HTERT RPE-1 (cell line): ENCODE data around the gene CBX4.
"Not testable (repeated sequence)": the region's sequence is repeated elsewhere in the genome, so short reads cannot be mapped to it uniquely, and the experiment has no call there.

ENCODE experiments used
- in situ Hi-C: fragments of 300-500 bp; cut with MboI; formaldehyde crosslinking; loops from 4 replicates; pipeline ENCODE4 v1.14.3; 2020; ENCODE audit warnings: low sequenced_read_pairs

Gene CBX4

DNA sequence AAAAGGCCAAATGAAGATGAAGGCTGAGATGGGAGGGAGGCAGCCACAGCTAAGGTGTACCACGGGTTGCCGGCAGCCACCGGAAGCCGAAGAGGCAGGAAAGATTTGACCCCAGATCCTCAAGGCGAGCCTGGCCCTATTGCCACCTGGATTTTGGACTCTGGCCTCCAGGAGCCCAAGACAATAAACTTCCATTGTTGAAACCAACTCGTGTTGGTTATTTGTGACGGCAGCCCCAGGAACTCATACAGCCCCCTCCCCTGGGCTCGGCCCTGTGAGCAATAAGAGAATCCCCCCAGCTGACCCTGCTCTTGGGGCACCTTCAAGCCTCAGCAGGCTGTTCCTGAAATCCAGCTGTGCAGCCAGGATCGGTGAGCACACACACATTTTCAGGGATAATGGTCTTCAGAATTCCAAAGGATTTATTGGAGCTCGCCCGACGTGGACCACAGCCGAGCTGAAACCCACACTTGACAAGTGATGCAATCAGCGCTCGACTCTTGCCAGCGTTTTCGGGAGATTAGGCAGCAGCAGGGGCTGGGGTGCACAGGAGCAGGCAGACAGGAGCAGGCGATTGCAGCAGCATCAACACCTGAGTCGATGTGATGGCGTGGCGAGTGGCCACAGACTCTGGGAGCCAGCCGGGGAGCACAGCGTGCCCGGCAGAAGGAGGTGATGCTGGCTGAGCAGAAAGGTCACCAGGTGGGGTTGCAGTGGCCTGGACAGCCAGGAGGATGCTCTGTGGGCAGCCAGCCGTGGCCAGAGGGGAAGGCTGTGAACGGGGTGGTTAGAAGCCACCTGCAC, 22.4 kb upstream of the CBX4 start:
- in situ Hi-C loops, result no loop called here

DNA sequence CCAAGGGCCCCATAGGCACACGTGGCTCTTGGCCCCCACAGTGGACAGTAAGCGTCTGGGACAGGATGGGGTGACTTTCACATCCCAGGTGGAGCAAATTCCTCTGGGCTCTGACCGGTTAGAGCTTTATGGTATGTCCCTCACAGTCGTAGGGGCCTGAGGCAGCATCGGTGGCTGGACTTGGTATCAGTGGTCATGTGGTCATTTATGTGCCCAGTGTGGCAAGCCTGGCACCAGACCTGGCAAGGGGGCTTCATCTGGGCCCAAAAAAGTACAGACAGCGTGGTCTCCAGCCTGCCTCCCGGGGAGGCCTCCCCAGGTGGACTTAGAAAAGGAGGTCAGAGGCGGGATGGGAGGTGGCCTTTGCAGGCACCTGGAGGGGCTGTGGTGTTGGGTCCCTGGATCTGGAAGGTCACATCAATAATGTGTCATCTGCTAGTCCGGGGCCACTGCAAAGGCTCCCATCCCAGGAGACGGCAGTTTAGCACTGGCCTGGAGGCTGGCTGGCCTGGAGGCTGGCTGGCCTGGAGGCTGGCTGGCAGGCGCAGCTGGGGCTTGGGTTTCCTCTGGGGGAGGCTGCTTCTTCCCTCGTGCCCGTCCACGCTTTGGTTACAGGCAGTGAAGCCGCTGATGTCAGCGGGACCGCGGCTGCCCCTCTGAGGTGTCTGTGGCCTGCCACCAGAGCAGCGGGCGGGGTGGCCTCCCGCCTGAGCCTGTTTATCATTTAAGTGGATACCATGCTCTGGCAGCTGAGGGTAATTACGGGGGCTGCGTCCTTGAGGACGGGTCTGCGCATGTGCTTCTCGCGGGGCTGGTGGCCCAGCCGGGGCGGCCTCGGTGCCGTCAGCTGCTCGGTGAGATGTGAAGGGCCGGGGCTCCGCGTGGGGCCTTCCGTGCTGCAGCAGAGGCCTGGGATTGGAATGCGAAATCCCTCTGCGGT, 20.7 kb upstream of the CBX4 start:
- in situ Hi-C loops, result no loop called here

DNA sequence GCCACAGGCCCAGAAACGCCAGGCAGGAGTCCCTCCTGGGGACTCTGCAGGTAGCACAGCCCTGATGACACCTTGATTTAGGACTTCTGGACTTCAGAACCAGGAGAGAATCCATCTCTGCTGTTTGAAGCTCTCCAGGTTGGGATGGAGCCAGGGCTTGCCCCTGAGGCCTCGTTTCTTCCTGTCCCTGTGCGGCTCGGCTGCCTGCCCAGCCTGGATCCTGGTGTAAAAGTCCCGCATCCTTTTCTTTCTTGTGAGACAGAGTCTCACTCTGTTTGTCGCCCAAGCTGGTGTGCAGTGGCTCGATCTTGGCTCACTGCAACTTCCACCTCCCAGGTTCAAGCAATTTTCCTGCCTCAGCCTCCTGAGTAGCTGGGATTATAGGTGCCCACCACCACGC, 17.9 kb upstream of the CBX4 start:
- in situ Hi-C loops, result no loop called here

- in situ Hi-C loops, result no loop called here
These were observed 16.3 kb upstream of the CBX4 start for GRCh38 chr17:79855331-79856124.

GRCh38 chr17:79854080-79855060, 15.1 kb upstream of the CBX4 start:
- in situ Hi-C loops, result no loop called here

DNA sequence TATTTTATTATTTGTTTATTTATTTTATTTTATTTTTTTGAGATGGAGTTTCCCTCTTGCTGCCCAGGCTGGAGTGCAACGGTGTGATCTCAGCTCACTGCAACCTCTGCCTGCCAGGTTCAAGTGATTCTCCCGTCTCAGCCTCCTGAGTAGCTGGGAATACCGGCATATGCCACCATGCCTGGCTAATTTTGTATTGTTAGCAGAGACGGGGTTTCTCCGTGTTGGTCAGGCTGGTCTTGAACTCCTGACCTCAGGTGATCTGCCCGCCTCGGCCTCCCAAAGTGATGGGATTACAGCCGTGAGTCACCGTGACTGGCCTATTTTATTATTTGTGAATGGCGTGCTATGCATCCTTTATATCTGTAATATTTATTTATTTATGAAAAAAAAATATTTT, 13.9 kb upstream of the CBX4 start:
- in situ Hi-C loops, result not testable (repeated sequence)

DNA sequence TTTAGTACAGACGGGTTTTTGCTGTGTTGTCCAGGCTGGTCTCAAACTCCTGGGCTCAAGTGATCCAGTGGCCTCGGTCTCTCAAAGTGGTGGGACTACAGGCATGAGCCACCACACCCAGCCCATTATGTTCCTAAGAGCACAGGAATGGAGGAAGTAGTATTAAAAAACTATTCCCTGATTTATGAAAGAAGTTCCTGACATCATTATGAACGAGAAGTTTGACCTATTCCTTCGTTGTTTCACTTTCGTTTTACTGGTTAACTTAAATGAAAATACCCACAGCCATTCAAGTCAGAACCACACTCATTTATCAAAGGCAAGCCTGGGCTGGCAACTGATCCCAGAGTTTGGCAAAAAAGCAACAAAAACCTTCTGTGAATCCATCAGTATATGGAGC, 13.5 kb upstream of the CBX4 start:
- in situ Hi-C loops, result no loop called here

DNA sequence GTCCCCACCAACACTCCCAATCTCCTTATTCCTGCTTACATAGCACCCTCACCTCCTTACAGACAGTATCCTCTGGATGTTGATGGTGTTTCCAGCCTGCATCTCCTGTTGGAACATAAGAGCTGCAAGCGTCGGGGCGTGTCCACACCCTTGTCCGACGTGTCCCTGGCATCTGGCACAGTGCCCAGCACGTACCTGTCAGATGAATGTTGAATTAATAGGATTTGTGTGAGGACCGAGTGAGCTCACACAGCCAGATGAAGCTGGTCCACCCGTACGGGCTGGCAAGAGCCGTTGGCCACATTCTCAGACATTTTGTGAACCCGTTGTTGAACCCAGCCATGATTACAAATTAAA, 12.2 kb upstream of the CBX4 start:
- in situ Hi-C loops, result no loop called here

GRCh38 chr17:79850571-79851460, 11.6 kb upstream of the CBX4 start:
- in situ Hi-C loops, result no loop called here

- in situ Hi-C loops, result no loop called here
These were observed 10.7 kb upstream of the CBX4 start for GRCh38 chr17:79849953-79850352.

DNA sequence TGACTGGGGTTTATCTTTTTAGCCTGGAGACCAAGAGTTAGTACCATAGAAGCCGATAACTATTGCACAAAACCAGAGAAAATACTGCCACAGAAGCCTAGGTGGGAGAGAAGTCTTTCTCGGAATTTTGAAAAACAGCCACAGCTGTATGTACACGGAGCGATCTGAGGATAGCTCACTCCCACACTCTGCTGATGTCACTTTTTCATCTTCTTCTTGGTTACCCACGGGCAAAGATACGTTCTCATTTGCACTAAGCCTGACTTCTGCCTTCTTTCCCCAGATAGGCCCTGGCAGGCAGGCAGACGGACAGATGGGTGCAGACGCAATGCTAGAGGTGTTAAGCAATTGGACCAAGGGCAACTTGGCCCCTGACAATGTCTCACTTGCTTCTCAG, 9.1 kb upstream of the CBX4 start:
- in situ Hi-C loops, result no loop called here

DNA sequence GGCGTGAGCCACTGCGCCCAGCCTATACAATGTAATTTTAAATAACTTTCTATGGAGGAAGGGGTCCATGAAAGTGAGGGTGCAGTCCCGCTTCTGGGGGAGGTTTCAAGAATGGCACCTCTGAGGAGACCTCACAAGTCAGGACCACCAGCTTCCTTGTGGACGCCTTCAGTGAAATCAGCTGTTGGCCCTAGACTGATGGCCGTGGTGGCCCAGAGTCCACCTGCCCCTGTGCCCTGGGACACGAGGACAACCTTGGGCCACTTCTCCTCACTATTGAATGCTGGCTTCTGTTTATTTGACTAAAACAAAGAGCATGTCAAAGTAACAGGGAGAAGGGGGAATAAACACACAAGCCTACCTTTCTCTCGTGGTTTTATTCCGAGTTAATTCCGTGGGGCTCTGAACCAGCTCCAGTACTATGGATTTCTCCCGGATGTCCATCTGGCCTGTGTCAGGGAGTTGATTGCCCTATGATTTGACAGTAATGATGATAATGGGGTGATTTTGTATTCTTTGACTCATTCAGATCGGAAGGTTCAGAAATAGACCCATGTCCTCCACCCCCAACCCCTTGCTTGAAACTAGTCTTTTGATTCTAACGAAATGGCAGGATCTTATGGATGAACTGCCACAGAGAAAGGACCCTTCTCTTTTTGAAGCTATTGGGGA, 8.6 kb upstream of the CBX4 start:
- in situ Hi-C loops, result no loop called here

- in situ Hi-C loops, result no loop called here
These were observed 6.3 kb upstream of the CBX4 start for GRCh38 chr17:79845601-79845949.

DNA sequence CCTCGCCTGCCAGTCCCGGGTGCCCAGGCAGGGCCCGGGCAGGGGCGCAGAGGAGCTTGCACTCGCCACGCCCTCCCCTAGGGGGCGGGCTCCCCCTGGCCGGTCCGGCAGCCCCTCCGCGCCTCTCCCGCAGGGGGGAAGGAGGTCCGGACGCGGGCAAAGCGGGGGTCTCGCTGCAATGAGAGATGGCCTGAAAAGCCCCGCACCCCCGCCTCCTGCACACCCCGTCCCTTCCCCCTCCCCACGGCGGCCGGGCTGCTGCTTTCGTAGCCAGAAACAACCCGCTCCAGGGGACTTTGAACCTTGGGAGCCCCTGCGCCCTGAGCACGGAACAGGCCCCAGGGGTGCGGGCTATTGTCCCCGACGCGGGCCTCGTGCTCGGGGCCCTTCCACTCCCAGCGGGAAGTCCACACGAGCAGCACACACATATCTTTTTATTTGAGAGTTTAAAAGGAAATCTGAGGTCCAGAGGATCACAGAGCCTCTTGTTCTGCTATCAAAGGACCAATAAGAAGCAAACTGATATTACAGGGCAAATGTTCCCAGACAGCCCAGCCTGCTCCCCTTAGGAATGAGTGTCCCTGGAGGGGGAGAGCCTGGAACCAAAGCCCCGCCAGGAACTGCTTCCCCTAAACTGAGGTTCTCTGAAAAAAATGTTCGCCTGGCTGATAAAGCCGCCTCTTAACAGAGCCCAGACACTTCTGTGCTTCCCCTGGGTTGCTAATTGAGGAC, 5.8 kb upstream of the CBX4 start:
- in situ Hi-C loops, result no loop called here

- in situ Hi-C loops, result no loop called here
These were observed 4.9 kb upstream of the CBX4 start for GRCh38 chr17:79843816-79844800.

- in situ Hi-C loops, result no loop called here
These were observed 4.2 kb upstream of the CBX4 start for GRCh38 chr17:79843474-79843815.
